ENCODE data around the gene SLC25A21. TPM values are rescaled to one million over a fixed set of nuclear protein-coding genes. Genes with fewer than 3 reads are reported as not detected.

Gene SLC25A21
- total and polyA plus RNA-seq, 9 donors = 0.57 to 1.6 (median 1.1) TPM; not detected in 1

- H3K4me3 ChIP-seq = no peak overlapping the region
- TF ChIP-seq POLR2A (IDR thresholded peaks at IDR 0.05) (no peak), EP300 (IDR thresholded peaks at IDR 0.05) (no peak)
- TF ChIP-seq, protein P1, sequence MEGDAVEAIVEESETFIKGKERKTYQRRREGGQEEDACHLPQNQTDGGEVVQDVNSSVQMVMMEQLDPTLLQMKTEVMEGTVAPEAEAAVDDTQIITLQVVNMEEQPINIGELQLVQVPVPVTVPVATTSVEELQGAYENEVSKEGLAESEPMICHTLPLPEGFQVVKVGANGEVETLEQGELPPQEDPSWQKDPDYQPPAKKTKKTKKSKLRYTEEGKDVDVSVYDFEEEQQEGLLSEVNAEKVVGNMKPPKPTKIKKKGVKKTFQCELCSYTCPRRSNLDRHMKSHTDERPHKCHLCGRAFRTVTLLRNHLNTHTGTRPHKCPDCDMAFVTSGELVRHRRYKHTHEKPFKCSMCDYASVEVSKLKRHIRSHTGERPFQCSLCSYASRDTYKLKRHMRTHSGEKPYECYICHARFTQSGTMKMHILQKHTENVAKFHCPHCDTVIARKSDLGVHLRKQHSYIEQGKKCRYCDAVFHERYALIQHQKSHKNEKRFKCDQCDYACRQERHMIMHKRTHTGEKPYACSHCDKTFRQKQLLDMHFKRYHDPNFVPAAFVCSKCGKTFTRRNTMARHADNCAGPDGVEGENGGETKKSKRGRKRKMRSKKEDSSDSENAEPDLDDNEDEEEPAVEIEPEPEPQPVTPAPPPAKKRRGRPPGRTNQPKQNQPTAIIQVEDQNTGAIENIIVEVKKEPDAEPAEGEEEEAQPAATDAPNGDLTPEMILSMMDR (IDR thresholded peaks at IDR 0.05) = no peak
- DNase-seq = no peak
- no peaks in the 10 kb centered on the region for H3K4me1 ChIP-seq (ENCODE audit: insufficient read depth)
- intact Hi-C loops (cut with DNase I) = no loop called here
- no peaks in the 10 kb centered on the region for H3K9me3 ChIP-seq
- 62 to 82% (median 72%) methylated on average over 4 of the region's 4 CpGs for WGBS, 3 donors
- no peaks in the 10 kb centered on the region for H3K36me3 ChIP-seq
- no peaks in the 10 kb centered on the region for H3K27me3 ChIP-seq
- no peak overlapping the region for H3K27ac ChIP-seq
These were observed 108.8 kb downstream of the SLC25A21 start for GRCh38 chr14:37063467-37064240.

DNA sequence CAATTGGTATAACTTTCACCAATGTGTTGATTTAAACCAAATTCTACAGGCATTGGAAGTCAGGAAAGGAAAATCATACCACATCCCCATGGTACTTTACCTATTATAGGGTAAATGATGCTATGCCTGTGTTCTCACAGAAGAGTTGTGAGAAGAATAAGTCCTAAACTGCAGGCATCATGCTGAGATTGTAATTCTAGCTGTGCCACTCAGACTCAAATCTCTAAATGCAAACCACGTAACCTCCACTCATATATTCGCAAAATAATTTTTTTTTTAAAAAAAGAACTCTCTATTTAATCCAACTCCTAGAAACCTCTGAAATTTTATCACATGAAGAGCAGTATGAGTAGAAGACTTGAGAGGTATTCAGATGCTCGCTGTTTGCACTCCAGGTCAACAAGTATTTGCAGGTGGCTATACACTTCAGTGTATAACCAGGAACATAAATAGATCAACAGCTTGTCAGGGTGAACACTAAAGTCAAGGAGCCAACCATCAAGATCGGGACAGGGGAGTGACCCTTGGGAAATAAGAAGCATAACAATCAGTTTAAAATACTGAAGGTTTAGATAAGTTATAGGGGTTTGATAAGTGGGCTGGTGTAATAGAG lies 110.1 kb downstream of the SLC25A21 start:
- TF ChIP-seq EP300 (IDR thresholded peaks at IDR 0.05) (no peak), POLR2A (IDR thresholded peaks at IDR 0.05) (no peak)
- TF ChIP-seq, protein P1 (IDR thresholded peaks at IDR 0.05) = no peak
- Histone ChIP-seq H3K4me3 (no peak overlapping the region), H3K27ac (no peak overlapping the region), H3K27me3 (no peaks in the 10 kb centered on the region), H3K4me1 (ENCODE audit: insufficient read depth) (no peaks in the 10 kb centered on the region), H3K36me3 (no peaks in the 10 kb centered on the region), H3K9me3 (no peaks in the 10 kb centered on the region)
- DNase-seq = no peak
- intact Hi-C loops (cut with DNase I) = no loop called here
- 78 to 94% (median 85%) methylated on average over 4 of the region's 4 CpGs for WGBS, 3 donors

GRCh38 chr14:37061697-37062096 lies 110.7 kb downstream of the SLC25A21 start:
- intact Hi-C loops (cut with DNase I) = no loop called here
- H3K27me3 ChIP-seq = no peaks in the 10 kb centered on the region
- H3K36me3 ChIP-seq = no peaks in the 10 kb centered on the region
- TF ChIP-seq, protein P1 (IDR thresholded peaks at IDR 0.05) = no peak
- 70 to 80% (median 72%) methylated on average over 1 of the region's 1 CpG for WGBS, 3 donors
- H3K4me1 ChIP-seq (ENCODE audit: insufficient read depth) = no peaks in the 10 kb centered on the region
- no peak overlapping the region for H3K4me3 ChIP-seq
- H3K9me3 ChIP-seq = no peaks in the 10 kb centered on the region
- H3K27ac ChIP-seq = no peak overlapping the region
- DNase-seq = no peak

DNA sequence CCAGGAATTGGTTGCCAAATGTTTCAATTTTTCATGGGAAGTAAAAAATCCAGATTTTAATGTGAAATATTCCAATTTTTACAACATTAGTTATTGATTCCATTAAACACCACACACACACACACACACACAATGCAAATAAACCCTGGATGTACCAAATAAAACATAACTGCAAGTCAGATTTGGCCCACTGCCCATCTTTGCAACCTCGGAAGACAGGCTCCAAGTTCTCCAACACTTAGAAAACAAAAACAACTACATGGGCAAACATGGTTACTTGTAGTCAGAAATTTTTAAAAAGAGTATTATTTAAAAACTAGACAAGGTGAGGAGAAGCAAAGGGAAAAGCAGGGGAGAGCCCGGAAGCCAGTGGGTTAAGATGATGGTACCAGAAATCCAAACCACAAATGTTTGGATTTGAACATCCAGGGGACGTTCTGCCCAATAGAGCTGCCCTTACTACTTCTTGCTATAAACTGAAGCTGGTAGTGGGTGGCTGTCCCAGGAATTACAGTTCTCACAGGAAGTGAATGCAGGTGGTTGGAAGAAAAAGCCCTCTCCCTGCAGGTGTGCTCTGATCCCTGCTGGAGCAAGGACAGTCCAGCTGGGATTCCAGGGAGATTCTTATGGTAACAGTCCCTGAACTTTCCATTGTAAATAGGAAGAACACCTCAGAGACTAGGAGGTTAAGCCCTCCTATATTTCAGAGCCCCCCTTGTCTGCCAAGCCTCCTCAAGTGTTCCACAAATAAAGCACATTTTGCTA lies 111.7 kb downstream of the SLC25A21 start:
- Histone ChIP-seq H3K4me1 (ENCODE audit: insufficient read depth) (no peaks in the 10 kb centered on the region), H3K4me3 (no peak overlapping the region), H3K36me3 (no peaks in the 10 kb centered on the region), H3K27ac (no peak overlapping the region), H3K9me3 (no peaks in the 10 kb centered on the region), H3K27me3 (no peaks in the 10 kb centered on the region)
- DNase-seq = no peak
- WGBS, 3 donors = 39 to 40% (median 40%) methylated on average over 3 of the region's 3 CpGs
- intact Hi-C loops (cut with DNase I) = no loop called here
- TF ChIP-seq, protein P1 (IDR thresholded peaks at IDR 0.05) = no peak
- TF ChIP-seq EP300 (IDR thresholded peaks at IDR 0.05) (no peak), POLR2A (IDR thresholded peaks at IDR 0.05) (no peak)

Data from ovary (tissue), 9 donors.